HT-29 (cell line): ENCODE measurements around the gene CTNNA3. TPM values are rescaled to one million over a fixed set of nuclear protein-coding genes. Genes with fewer than 3 reads are reported as not detected.

Experiments used
- DNase-seq: peaks from one replicate; pipeline ENCODE4 v3.0.0-alpha.2; 2015; ENCODE audit warnings: low spot score
- total RNA-seq: library from RNA; depleted of rRNA; stranded (reverse); fragments of >200 nt; shearing (Covaris generic); gene quantifications from 2 replicates; pipeline ENCODE4 v1.2.3, GENCODE V29; 2014

Gene CTNNA3
- total RNA-seq, 1 experiment from 2014 or later: not detected

DNA sequence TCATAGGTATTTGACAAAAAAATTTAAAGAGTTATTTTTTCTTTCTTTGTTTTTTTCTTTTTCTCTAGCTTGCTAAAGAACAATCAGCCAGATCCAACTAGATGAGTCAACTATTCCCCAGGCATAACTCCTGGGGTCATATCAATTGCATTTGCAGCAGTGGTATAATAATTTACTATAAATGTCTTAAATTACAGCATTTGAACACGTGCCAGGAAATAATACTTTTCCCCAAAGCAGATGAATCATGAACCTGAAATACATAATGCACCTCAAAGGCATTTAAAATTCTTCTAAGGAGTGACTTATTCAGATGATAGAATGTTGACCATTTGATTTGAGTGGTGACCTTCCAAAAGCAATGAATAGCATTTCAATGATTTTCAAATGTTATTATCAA, 580.0 kb downstream of the CTNNA3 start:
- peak; percentile 48 for DNase-seq

DNA sequence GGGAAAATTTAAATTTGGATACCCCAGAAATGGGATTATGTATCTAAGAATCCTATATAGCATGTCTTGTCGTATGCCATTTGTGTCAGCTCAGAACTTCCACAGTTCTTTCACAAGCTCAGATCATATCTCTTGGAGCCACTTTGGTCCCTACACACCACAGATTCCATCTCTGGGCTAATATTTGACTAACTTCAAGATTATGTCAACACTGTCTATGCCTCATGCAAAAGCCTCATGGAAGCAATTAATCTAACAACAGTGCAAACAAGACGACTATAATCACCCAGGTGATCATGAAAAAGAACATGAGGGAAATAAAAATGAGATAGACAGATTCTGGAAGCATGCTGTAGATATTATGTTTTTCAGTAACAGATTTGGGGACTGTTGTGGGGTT, 581.0 kb downstream of the CTNNA3 start:
- peak; percentile 68 for DNase-seq

DNA sequence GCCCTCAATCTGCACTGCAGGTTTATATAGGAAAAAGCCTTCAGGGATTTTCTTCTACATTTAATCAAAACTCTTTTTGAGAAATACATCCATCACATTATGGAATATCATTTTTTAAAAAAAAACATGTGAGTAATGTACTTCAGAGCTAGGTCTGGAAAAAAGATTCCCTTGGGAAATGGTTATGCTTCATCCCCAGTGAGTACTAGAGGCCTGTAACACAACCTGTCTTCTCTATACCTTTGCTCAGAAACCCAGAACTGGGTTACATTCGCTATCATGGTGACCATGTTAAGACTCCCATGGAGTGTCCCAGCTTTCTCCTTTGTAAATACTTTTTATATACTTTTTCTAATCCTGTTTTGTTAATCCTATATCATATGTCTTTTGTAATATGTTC, 583.2 kb downstream of the CTNNA3 start:
- no peak for DNase-seq

DNA sequence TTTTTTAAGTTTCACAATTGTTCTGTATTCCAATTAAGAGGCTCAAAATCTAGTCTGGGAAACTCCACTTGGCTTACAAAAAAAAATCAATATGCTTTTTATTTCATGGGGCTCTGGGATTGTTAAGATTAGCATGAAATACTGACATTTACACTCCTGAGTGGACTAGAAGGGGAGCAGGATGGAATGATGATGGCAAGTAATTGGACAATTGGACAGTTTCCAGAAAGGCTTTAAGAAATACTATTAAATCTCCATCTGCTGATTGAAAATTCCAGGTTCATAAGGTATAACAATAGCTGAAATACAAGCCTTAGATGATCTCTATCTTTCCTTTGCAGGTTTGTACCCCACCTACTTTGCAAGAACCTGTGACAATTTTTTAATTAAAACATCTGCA, 585.7 kb downstream of the CTNNA3 start:
- DNase-seq: no peak

DNA sequence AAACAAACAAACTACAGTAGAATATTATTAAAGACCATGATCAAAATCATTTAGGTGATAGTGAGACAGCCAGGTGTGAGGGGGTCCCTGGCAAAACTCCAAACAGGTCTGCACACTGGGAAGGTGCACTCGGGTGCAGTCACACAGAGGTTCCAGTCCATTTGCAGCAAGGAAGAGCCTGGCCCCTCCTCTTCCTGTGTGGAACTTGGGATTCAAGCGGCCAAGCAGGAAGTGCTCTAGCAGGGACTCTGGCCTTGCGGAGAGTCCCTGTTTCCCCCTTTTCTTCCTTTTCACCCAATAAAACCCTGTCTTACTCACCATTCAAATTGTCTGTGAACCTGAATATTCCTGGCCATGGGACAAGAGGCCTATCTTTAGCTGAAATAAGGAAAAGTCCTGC, 588.3 kb downstream of the CTNNA3 start:
- no peak for DNase-seq

DNA sequence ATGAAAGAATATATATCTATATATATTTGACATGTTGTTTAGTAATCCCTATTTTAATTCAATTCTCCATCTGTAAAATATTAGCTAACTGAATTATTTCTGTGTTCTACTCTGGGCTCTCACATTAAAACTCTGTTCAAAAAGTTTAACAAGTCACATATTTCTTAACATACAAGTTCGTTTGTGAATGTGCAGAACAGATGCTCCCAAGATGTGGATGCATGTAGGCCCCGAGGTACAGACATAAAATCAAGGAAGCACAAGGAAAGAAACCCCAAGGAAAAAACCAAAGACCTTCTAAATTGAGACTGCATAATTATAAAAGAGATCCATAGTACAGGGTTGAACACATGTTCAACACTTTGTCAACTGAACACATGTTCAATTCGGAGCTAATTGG, 595.0 kb downstream of the CTNNA3 start:
- no peak for DNase-seq

DNA sequence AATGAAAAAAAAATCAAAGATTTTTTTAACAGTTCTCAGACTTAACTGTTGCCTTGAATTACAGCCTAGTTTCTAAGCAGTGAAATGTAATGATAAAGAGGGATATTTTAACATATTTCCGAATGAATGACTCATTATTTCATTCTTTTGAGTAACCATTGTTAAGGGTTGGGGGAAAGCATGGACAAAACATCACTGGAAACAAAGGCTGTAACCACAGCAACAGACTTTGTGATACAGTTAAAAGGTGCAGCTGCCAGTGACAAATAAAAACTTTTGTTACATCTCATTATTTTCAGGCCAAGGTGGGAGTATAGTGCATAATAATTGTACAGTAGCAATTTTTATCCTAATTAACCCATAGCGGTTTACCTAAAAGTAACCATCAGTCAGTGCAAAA, 597.5 kb downstream of the CTNNA3 start:
- no peak for DNase-seq

DNA sequence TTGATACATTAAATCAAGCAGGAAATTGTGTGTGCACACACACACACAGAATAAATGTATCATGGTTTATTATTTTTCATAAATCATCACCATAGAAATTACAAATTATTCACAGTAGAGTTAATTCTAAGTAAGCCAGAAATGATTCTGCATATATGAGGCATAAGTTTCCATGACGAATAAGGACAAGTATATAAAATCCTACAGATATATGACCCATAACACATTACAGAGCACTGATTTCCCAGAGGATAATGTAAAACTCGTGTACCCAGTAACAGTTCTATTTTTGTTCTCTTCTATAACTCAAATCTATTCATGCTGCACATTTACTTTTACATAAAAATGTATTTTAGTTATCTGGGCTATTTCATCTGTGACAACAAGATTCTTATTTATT, 600.5 kb downstream of the CTNNA3 start:
- no peak for DNase-seq

- no peak for DNase-seq
Measured at GRCh38 chr10:67088036-67088435, 608.0 kb downstream of the CTNNA3 start.

GRCh38 chr10:67087135-67087425, 608.9 kb downstream of the CTNNA3 start:
- DNase-seq: no peak

- DNase-seq: no peak
Measured at GRCh38 chr10:67086327-67087134, 609.5 kb downstream of the CTNNA3 start.

DNA sequence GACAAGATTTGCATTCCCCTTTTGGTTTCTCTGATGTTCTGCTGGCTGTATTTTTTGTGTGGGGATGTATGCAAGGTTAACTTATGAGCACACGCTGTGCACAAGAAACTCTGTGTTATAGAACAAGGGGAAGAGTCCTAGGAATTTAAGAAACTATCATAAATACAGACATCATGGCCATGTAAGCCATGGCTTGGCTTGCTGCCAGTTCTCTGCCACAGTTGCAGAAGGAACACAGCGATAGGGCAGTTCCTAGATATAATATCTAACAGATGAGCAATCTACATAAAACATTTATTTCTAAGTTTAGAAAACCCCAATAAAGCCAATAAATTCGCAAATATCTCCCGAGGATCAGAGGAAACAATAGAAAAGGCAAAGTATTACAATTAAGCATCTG, 616.9 kb downstream of the CTNNA3 start:
- DNase-seq: peak; percentile 12

DNA sequence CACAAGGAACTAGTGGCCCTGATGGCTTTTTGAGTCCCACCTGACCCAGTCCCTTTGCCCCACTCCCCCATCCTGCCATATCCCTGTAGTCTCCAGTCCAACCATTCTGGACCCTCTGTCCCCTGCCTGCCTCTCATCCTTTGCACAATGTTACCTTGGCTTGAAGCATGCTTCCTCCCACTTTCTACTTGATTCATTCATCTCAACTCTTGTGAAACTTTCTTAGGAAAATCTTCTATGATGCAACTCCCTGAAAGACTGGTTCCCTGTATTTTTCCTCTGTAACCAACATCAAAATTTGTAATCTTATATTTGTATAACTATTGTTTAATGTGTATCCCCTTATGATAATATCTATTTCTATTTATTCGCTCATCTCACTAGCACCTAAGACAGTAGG, 618.6 kb downstream of the CTNNA3 start:
- no peak for DNase-seq

- no peak for DNase-seq
Measured at GRCh38 chr10:67076144-67076543, 619.9 kb downstream of the CTNNA3 start.

- DNase-seq: no peak
Measured at GRCh38 chr10:67075491-67075971, 620.5 kb downstream of the CTNNA3 start.

GRCh38 chr10:67072654-67073053, 623.3 kb downstream of the CTNNA3 start:
- no peak for DNase-seq

- DNase-seq: no peak
Measured at GRCh38 chr10:67050415-67050814, 645.6 kb downstream of the CTNNA3 start.

DNA sequence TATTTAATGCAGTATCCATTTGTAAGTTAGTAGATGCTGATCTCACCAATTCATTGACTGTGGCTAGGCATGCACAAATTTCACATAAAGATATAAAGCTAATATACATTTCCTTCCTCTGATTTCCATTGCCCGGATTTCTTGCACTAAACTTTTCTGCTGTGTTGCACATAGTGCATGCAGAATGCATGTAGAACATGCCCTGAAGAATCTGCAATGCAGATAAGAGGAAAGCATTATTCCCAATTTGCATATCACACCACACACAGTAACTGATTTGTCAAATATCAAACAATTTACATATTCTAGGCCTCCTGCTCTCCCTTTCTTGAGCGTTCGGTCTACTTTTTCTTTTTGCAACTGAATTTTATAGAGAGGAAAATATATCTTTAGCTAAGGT, 646.0 kb downstream of the CTNNA3 start:
- no peak for DNase-seq

DNA sequence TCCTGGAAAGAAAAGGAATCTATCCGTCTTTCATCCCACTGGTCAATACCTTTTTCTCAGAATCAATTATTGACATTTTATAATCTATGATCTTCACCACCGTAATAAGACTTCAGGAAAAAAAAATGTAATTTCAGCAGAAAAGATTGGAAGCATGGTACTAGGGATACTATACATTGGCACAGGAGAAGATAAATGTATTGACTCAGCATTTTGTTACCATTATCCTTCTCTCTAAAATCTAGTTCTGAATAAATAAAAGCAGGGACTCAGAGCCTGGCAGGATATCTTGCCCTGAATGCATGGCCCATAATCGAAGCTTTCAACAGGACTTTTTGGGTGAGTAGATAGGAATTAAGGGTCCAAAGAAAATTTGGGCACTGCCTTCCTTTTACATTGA, 649.5 kb downstream of the CTNNA3 start:
- no peak for DNase-seq

- no peak for DNase-seq
Measured at GRCh38 chr10:67045404-67045803, 650.6 kb downstream of the CTNNA3 start.

DNA sequence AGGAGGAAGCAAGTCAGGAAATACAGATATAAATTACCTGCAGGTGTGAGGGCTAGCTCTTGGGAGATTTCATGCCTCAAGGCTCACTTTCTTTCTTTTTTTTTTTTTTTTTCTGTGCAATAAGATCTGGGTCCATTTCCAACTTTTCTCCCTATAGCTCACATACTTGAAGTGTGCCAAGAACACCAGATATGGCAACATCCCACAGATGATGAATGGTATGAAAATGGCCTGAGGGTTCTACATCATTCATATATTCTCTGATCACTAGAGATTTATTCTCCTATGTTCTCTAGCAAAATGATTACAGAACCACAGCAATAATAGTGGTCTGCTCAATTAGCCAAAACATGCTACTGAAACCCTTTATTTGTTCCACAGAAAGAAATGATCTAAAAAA, 653.0 kb downstream of the CTNNA3 start:
- DNase-seq: no peak

- DNase-seq: no peak
Measured at GRCh38 chr10:67036808-67037207, 659.2 kb downstream of the CTNNA3 start.

DNA sequence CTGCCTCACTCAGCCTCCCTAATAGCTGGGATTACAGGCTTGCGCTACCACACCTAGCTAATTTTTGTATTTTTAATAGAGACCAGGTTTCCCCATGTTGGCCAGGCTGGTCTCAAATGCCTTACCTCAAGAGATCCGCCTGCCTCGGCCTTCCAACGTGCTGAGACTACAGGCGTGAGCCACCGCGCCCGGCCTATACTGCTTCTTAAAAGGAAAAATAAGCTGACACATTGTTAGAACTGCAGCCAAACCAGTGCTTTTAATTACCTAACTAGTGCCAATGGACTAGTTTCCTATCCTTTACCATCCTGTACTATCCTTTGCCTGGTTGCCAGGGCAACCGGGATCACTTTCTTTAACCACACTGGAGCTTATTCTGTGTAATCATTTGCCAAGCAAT, 662.1 kb downstream of the CTNNA3 start:
- DNase-seq: no peak

- no peak for DNase-seq
Measured at GRCh38 chr10:67022099-67022498, 673.9 kb downstream of the CTNNA3 start.
